HG03103 (cell line): Measurements from ENCODE around the gene C18orf54.
"Not testable (repeated sequence)": the region's sequence is repeated elsewhere in the genome, so short reads cannot be mapped to it uniquely, and the experiment has no call there.

ENCODE experiments used
- ATAC-seq: cut with Tn5 transposase; IDR thresholded peaks from one replicate; pipeline ENCODE4 v1.9.1; 2021; ENCODE audit warnings: low read depth; ENCODE audit not compliant: unreplicated experiment

C18orf54 gene

GRCh38 chr18:54386800-54387495, 29.2 kb downstream of the C18orf54 start:
- not testable (repeated sequence) for ATAC-seq

- no peak for ATAC-seq
Measured at GRCh38 chr18:54387631-54388030, 29.9 kb downstream of the C18orf54 start.

GRCh38 chr18:54388203-54389142, 30.8 kb downstream of the C18orf54 start:
- peak; percentile 86 for ATAC-seq

GRCh38 chr18:54389143-54389505, 31.4 kb downstream of the C18orf54 start:
- no peak for ATAC-seq

- no peak for ATAC-seq
Measured at GRCh38 chr18:54390838-54391237, 33.1 kb downstream of the C18orf54 start.

- ATAC-seq, result peak; percentile 60
Measured at GRCh38 chr18:54392543-54393023, 34.9 kb downstream of the C18orf54 start.

GRCh38 chr18:54393648-54394294, 36.1 kb downstream of the C18orf54 start:
- no peak for ATAC-seq

- ATAC-seq, result no peak
Measured at GRCh38 chr18:54396760-54397159, 39.1 kb downstream of the C18orf54 start.

GRCh38 chr18:54405290-54405689, 47.6 kb downstream of the C18orf54 start:
- ATAC-seq, result no peak

GRCh38 chr18:54411781-54412180, 54.1 kb downstream of the C18orf54 start:
- no peak for ATAC-seq

GRCh38 chr18:54415086-54415485, 57.4 kb downstream of the C18orf54 start:
- no peak for ATAC-seq

GRCh38 chr18:54416436-54416835, 58.7 kb downstream of the C18orf54 start:
- ATAC-seq, result no peak

GRCh38 chr18:54423831-54424230, 66.1 kb downstream of the C18orf54 start:
- ATAC-seq, result no peak

GRCh38 chr18:54426085-54426665, 68.5 kb downstream of the C18orf54 start:
- ATAC-seq, result no peak
